Measurements from ENCODE around the gene LCTL.

DNA sequence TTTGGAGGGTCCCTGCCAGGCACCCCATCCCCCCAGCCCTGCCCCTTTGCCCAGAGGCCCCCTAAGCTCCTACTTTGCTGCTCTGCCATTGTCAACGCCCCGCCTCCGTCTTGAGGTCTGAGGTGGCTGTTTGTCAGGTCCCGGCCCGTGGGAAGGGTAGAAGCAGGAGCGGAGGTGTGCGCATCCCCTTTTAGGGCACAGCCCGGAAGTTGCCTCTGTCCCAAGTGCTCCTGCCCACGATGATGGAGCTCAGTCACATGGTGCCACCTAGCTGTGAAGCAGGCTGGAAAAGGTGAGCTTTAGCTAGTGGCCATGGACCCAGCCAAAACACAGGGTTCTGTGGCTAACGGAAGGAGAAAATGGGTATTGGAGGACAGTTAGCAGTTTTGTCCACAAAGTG, 28.5 kb upstream of the LCTL start:
- TF ChIP-seq POLR2AphosphoS5 (IDR thresholded peaks at IDR 0.05) (no peak), POLR2A (IDR thresholded peaks at IDR 0.05) (no peak)
- TF ChIP-seq, protein P1, sequence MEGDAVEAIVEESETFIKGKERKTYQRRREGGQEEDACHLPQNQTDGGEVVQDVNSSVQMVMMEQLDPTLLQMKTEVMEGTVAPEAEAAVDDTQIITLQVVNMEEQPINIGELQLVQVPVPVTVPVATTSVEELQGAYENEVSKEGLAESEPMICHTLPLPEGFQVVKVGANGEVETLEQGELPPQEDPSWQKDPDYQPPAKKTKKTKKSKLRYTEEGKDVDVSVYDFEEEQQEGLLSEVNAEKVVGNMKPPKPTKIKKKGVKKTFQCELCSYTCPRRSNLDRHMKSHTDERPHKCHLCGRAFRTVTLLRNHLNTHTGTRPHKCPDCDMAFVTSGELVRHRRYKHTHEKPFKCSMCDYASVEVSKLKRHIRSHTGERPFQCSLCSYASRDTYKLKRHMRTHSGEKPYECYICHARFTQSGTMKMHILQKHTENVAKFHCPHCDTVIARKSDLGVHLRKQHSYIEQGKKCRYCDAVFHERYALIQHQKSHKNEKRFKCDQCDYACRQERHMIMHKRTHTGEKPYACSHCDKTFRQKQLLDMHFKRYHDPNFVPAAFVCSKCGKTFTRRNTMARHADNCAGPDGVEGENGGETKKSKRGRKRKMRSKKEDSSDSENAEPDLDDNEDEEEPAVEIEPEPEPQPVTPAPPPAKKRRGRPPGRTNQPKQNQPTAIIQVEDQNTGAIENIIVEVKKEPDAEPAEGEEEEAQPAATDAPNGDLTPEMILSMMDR (IDR thresholded peaks at IDR 0.05), result no peak
